Naive thymus-derived CD4-positive, alpha-beta T cell (primary cell): Measurements from ENCODE around the gene BAIAP3. TPM values are rescaled to one million over a fixed set of nuclear protein-coding genes. Genes with fewer than 3 reads are reported as not detected.
A peak's percentile ranks its signal among the peaks of the same experiment; 100 is the strongest.
"Not testable (repeated sequence)": the region's sequence is repeated elsewhere in the genome, so short reads cannot be mapped to it uniquely, and the experiment has no call there.

ENCODE experiments used
- ATAC-seq: fragments of 150-1000 bp; cut with Tn5 transposase; 2 replicates; pipeline ENCODE4 v1.10.0; 2021; ENCODE audit warnings: mild to moderate bottlenecking, moderate library complexity
- CTCF ChIA-PET: fragments of 350-600 bp; sonication (Branson Sonifier 250); formaldehyde crosslinking; loops from one replicate; lab custom pipeline; 2021; ENCODE audit warnings: antibody characterized with exemption; lab: Charles Lee
- POLR2A ChIA-PET: fragments of 350-600 bp; sonication (Branson Sonifier 250); formaldehyde crosslinking; loops from one replicate; lab custom pipeline; 2021; ENCODE audit warnings: antibody characterized with exemption, inconsistent platforms; lab: Charles Lee
- DNase-seq, 9 donors: peaks; one replicate each; pipeline versions ENCODE4 v3.0.0 to v3.0.0-alpha.2; 2020 to 2022; ENCODE audit warnings: mixed read lengths in 1 of 9
- H3K27ac ChIP-seq: one replicate; pipeline ENCODE4 v1.7.0; 2013; ENCODE audit warnings: mild to moderate bottlenecking, low read depth, low read length, moderate library complexity
- H3K27me3 ChIP-seq, 2 donors: one replicate each; pipeline ENCODE4 v1.7.0; 2013; ENCODE audit warnings: low read length in 2 of 2, mild to moderate bottlenecking in 2 of 2, moderate library complexity in 2 of 2; ENCODE audit not compliant: control insufficient read depth in 2 of 2, insufficient read depth in 2 of 2
- H3K36me3 ChIP-seq, 3 experiments: 1 replicate in 2 of 3; 2 replicates in 1 of 3; pipeline ENCODE4 v1.7.0; 2013; ENCODE audit warnings: low read length in 3 of 3, mild to moderate bottlenecking in 3 of 3, moderate library complexity in 1 of 3; ENCODE audit not compliant: insufficient read depth in 3 of 3, control insufficient read depth in 2 of 3
- H3K4me1 ChIP-seq, 2 donors: one replicate each; pipeline ENCODE4 v1.7.0; 2013; ENCODE audit warnings: low read length in 2 of 2, mild to moderate bottlenecking in 2 of 2, moderate library complexity in 1 of 2; ENCODE audit not compliant: control insufficient read depth in 2 of 2, insufficient read depth in 2 of 2
- H3K4me3 ChIP-seq: 2 replicates; pipeline ENCODE4 v1.7.0; 2013; ENCODE audit warnings: mild to moderate bottlenecking, low read length
- H3K9me3 ChIP-seq, 3 experiments: 1 replicate in 2 of 3; 2 replicates in 1 of 3; pipeline ENCODE4 v1.7.0; 2013; ENCODE audit warnings: low read length in 3 of 3; ENCODE audit not compliant: control insufficient read depth in 2 of 3
- H3K27ac Mint-ChIP-seq, 9 donors: one replicate each; pipeline ENCODE4 v1.8.0; 2020 to 2022; ENCODE audit warnings: mixed read lengths in 9 of 9, mild to moderate bottlenecking in 8 of 9, moderate library complexity in 5 of 9, inconsistent platforms in 2 of 9
- H3K27me3 Mint-ChIP-seq, 5 donors: one replicate each; pipeline ENCODE4 v1.8.0; 2021 to 2022; ENCODE audit warnings: mixed read lengths in 5 of 5, mild to moderate bottlenecking in 1 of 5
- H3K36me3 Mint-ChIP-seq, 5 donors: one replicate each; pipeline ENCODE4 v1.8.0; 2020 to 2022; ENCODE audit warnings: mixed read lengths in 5 of 5, mild to moderate bottlenecking in 3 of 5, inconsistent platforms in 1 of 5
- H3K4me1 Mint-ChIP-seq, 7 donors: one replicate each; pipeline ENCODE4 v1.8.0; 2020 to 2022; ENCODE audit warnings: mixed read lengths in 7 of 7, mild to moderate bottlenecking in 3 of 7, inconsistent platforms in 1 of 7
- H3K4me3 Mint-ChIP-seq, 10 donors: one replicate each; pipeline ENCODE4 v1.8.0; 2020 to 2022; ENCODE audit warnings: mild to moderate bottlenecking in 10 of 10, mixed read lengths in 10 of 10, moderate library complexity in 6 of 10, inconsistent platforms in 2 of 10
- H3K9me3 Mint-ChIP-seq, 11 donors: one replicate each; pipeline ENCODE4 v1.8.0; 2020 to 2022; ENCODE audit warnings: mixed read lengths in 11 of 11, mild to moderate bottlenecking in 4 of 11, inconsistent platforms in 1 of 11, moderate library complexity in 1 of 11
- intact Hi-C, 2 donors: fragments of 100-400 bp; cut with micrococcal nuclease; formaldehyde crosslinking; loops; one replicate each; pipeline ENCODE4 v1.15.1; 2023
- polyA plus RNA-seq, 2 donors: library from polyadenylated mRNA; unstranded; fragments of 300-500 nt; fragmentation: Illumina TruSeq; gene quantifications; one replicate each; pipeline ENCODE4 v1.2.3, GENCODE V29; 2021
- total RNA-seq, 6 experiments: library from RNA in 5 of 6; stranded (reverse) in 5 of 6; gene quantifications; 1 replicate in 5 of 6; 2 replicates in 1 of 6; pipeline ENCODE4 v1.2.3 and lab custom pipeline; 2021 to 2026

The BAIAP3 gene
- total and polyA plus RNA-seq, 7 experiments from 2014 or later = 0.20 to 7.5 (median 1.1) TPM

DNA sequence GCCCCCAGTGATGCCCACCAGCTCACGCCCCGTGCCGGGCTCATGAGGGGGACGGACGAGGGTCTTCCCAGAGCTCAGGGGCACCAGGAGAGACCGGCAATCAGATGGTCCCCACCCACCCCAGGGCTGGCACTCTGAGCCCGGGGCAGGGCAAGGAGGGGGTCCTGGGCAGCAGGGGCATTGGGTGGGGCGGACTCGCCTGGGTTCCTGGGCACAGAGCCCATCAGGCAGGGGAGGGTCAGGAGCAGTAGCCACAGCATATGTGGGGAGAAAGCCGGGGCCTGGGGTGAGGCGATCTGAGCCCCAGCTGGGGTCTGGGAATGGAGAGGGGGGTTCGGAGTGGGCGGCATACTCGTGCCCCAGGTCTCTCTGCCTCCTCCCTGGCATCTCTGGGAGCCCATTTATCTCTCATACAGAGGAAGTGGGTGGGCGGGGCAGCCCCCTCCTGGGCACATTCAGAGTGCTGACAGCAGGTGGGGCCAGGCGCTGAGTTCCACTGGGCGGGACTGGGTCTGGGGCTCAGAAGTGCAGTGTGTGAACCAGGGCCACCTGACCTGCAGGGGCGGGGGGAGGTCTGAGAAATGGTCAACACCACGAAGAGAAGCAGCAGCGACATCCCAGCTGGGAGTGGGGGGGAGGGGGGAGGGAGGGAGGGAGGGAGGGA lies 44.5 kb upstream of the BAIAP3 start:
- Mint-ChIP-seq H3K9me3 (peaks cover 0 to 2% (median 0%) of the 10 kb centered on the region in 11 donors), H3K27ac (no peak overlapping the region), H3K27me3 (peaks cover 18 to 45% (median 39%) of the 10 kb centered on the region in 5 donors), H3K4me3 (no peak overlapping the region), H3K36me3 (no peaks in the 10 kb centered on the region), H3K4me1 (peaks cover 0 to 12% (median 3%) of the 10 kb centered on the region in 7 donors)
- DNase-seq (peak in 1 of 9 donors; percentile 16), ATAC-seq (peak; percentile 41)
- H3K4me1 ChIP-seq = no peaks in the 10 kb centered on the region
- H3K36me3 ChIP-seq = no peaks in the 10 kb centered on the region
- no peak overlapping the region for H3K27ac ChIP-seq
- no peak overlapping the region for H3K4me3 ChIP-seq
- no peaks in the 10 kb centered on the region for H3K9me3 ChIP-seq
- ChIA-PET CTCF (interaction anchor here (0.5 kb wide), 1 partner anchor 12 kb away, joined by 3 read pairs; no protein-coding TSS in a partner anchor), POLR2A (interaction anchor here (0.5 kb wide), 1 partner anchor 567 kb away, joined by 6 read pairs; no protein-coding TSS in a partner anchor)
- no peaks in the 10 kb centered on the region for H3K27me3 ChIP-seq
- intact Hi-C loops = no loop called here

DNA sequence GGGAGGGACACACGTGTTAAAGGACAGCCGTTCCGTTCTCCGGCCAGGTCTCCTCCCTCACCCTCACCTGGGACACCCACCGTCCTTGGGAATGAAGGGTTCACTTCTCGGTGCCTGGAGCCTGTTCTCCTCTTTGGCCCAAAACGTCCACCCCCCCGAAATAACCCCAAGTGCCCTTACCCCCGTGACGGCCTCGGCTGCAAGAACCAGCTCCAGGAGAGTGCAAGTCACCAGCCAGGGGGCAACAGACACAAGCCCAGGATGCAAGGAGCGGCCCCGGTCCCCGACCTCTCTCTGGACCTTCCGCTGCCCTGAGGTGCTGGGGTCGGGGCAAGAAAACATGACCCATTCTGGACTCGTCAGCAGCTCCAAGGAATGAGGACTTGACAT lies 44.0 kb upstream of the BAIAP3 start:
- Mint-ChIP-seq H3K9me3 (peaks cover 0 to 2% (median 0%) of the 10 kb centered on the region in 11 donors), H3K4me3 (peak overlapping the region in 1 of 10 donors; percentile 32), H3K36me3 (no peaks in the 10 kb centered on the region), H3K4me1 (peaks cover 0 to 12% (median 3%) of the 10 kb centered on the region in 7 donors), H3K27me3 (peaks cover 24 to 50% (median 44%) of the 10 kb centered on the region in 5 donors), H3K27ac (no peak overlapping the region)
- Histone ChIP-seq H3K27ac (no peak overlapping the region), H3K9me3 (no peaks in the 10 kb centered on the region), H3K4me3 (no peak overlapping the region), H3K4me1 (no peaks in the 10 kb centered on the region), H3K27me3 (no peaks in the 10 kb centered on the region), H3K36me3 (no peaks in the 10 kb centered on the region)
- CTCF ChIA-PET = no interaction called here
- DNase-seq (no peak), ATAC-seq (no peak)
- intact Hi-C loops = no loop called here
- POLR2A ChIA-PET = interaction anchor here (0.5 kb wide), 1 partner anchor 566 kb away, joined by 6 read pairs; no protein-coding TSS in a partner anchor

DNA sequence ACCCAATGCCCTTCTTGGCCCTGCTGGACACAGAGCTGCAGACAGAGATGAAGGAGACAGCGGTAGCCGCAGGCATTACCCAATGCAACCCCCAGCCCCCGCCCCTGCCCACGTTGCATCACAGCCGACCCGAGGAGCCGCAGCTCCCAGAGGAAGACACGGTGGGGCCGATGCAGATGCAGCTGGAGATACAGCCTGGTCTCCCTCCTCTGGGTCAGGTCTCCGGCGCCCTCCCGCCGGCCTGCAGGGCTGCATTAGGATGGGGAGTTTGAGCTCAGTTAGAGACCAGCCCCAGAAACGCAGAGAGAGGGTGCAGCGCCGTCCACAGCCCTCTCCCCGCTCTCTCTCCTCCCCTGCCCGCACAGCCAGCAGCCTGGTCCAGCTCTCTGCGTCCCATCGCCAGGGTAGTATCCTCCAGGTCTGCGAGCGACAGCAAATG lies 43.4 kb upstream of the BAIAP3 start:
- ATAC-seq = peak; percentile 51
- Histone ChIP-seq H3K36me3 (no peaks in the 10 kb centered on the region), H3K27ac (no peak overlapping the region), H3K9me3 (no peaks in the 10 kb centered on the region), H3K4me3 (no peak overlapping the region), H3K4me1 (no peaks in the 10 kb centered on the region), H3K27me3 (no peaks in the 10 kb centered on the region)
- intact Hi-C loops = no loop called here
- H3K4me1 Mint-ChIP-seq = peaks cover 0 to 12% (median 3%) of the 10 kb centered on the region in 7 donors
- DNase-seq = no peak
- no peak overlapping the region for H3K27ac Mint-ChIP-seq
- peaks cover 0 to 2% (median 0%) of the 10 kb centered on the region in 11 donors for H3K9me3 Mint-ChIP-seq
- ChIA-PET CTCF (no interaction called here), POLR2A (no interaction called here)
- H3K36me3 Mint-ChIP-seq = no peaks in the 10 kb centered on the region
- H3K4me3 Mint-ChIP-seq = no peak overlapping the region
- peaks cover 25 to 52% (median 47%) of the 10 kb centered on the region in 5 donors for H3K27me3 Mint-ChIP-seq

DNA sequence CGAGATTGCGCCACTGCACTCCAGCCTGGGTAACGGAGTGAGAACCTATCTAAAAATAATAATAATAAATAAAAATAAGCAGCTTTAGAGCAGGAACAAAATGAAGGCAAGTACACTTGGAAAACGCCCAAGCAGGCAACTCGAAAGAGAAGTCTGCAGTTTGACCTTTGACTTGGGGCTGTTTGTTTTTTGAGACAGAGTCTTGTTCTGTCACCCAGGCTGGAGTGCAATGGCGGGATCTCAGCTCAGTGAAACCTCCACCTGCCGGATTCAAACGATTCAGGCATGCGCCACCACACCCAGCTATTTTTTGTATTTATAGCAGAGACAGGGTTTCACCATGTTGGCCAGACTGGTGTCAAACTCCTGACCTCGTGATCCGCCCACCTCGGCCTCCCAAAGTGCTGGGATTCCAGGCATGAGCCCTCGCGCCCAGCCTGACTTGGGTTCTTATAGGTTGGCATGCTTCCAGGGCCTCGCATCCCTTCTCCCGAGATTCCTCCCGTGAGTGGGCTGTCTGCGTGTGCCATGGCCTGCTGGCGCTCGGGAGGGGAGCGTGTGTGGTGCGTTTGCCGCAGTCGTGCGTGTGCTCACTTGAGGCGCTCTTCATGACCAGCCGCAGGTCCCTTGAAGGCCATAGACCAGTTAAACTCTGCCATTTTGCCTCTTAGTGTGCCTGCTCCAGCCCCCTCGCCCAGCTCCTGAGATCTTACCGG lies 42.4 kb upstream of the BAIAP3 start:
- Mint-ChIP-seq H3K27ac (no peak overlapping the region), H3K4me3 (no peak overlapping the region), H3K4me1 (peaks cover 0 to 12% (median 3%) of the 10 kb centered on the region in 7 donors), H3K27me3 (peaks cover 30 to 53% (median 39%) of the 10 kb centered on the region in 5 donors), H3K9me3 (peaks cover 0 to 2% (median 0%) of the 10 kb centered on the region in 11 donors), H3K36me3 (no peaks in the 10 kb centered on the region)
- Histone ChIP-seq H3K36me3 (no peaks in the 10 kb centered on the region), H3K4me3 (no peak overlapping the region), H3K4me1 (no peaks in the 10 kb centered on the region), H3K27ac (no peak overlapping the region), H3K9me3 (no peaks in the 10 kb centered on the region), H3K27me3 (no peaks in the 10 kb centered on the region)
- ChIA-PET POLR2A (no interaction called here), CTCF (no interaction called here)
- ATAC-seq (no peak), DNase-seq (no peak)
- intact Hi-C loops = no loop called here

DNA sequence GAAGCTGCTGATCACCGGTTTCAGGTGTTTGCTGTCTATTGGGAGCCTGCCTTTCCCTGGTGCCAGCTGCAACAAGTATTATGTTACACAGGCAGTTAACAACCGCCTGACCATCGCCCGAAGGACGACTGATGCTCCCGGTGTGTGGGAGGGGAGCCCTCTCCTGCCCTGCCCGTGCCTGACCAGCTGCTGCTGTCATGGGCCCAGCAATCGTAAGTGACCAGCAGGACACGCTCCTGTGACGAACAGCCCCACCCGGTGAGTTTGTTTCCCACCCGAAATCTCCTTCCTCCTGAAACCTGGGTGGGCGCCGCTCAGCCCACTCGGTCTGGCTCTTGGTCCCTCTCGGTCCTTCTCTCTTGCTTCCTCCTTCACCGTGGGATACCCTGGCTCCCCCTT lies 41.9 kb upstream of the BAIAP3 start:
- peaks cover 0 to 12% (median 3%) of the 10 kb centered on the region in 7 donors for H3K4me1 Mint-ChIP-seq
- DNase-seq = no peak
- ATAC-seq = no peak
- H3K36me3 ChIP-seq = no peaks in the 10 kb centered on the region
- no peaks in the 10 kb centered on the region for H3K27me3 ChIP-seq
- POLR2A ChIA-PET = no interaction called here
- H3K36me3 Mint-ChIP-seq = no peaks in the 10 kb centered on the region
- no peaks in the 10 kb centered on the region for H3K9me3 ChIP-seq
- H3K4me3 Mint-ChIP-seq = no peak overlapping the region
- H3K27me3 Mint-ChIP-seq = peaks cover 30 to 53% (median 34%) of the 10 kb centered on the region in 5 donors
- CTCF ChIA-PET = no interaction called here
- H3K9me3 Mint-ChIP-seq = peaks cover 0 to 2% (median 0%) of the 10 kb centered on the region in 11 donors
- H3K4me3 ChIP-seq = no peak overlapping the region
- H3K27ac Mint-ChIP-seq = no peak overlapping the region
- H3K4me1 ChIP-seq = no peaks in the 10 kb centered on the region
- intact Hi-C loops = no loop called here
- H3K27ac ChIP-seq = no peak overlapping the region

DNA sequence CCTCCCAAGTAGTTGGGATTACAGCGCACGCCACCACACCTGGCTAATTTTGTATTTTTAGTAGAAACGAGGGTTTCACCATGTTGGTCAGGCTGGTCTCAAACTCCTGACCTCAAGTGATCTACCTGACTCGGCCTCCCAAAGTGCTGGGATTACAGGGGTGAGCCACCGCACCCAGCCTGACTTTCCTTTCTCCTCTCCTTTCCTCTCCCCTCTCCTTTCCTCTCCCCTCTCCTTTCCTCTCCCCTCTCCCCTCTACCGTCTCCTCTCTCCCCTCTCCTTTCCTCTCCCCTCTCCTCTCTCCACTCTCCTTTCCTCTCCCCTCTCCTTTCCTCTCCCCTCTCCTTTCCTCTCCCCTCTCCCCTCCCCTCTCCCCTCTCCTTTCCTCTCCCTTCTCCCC lies 41.2 kb upstream of the BAIAP3 start:
- CTCF ChIA-PET, H3K36me3 Mint-ChIP-seq, H3K27ac Mint-ChIP-seq, H3K27me3 ChIP-seq, H3K4me1 ChIP-seq, H3K9me3 Mint-ChIP-seq, H3K9me3 ChIP-seq, H3K36me3 ChIP-seq, DNase-seq, H3K27ac ChIP-seq, intact Hi-C loops, ATAC-seq, POLR2A ChIA-PET, H3K4me3 Mint-ChIP-seq, H3K4me3 ChIP-seq: not testable (repeated sequence)
- Mint-ChIP-seq H3K27me3 (peaks cover 30 to 53% (median 40%) of the 10 kb centered on the region in 5 donors), H3K4me1 (peaks cover 0 to 12% (median 5%) of the 10 kb centered on the region in 7 donors)
